ENCODE measurements around the gene SPATA21.

SPATA21 gene

DNA sequence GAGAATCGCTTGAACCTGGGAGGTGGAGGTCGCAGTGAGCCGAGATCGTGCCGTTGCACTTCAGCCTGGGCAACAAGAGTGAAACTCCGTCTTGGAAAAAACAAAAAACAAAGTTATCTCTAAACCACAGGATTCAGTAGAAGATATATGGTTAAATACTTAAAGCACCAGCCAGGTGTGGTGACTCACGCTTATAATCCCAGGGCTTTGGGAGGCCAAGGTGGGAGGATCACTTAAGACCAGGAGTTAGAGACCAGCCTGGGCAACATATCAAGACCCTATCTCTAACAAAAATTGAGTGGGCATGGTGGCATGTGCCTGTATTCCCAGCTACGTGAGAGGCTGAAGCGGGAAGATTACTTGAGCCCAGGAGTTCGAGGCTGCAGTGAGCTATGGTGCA is 8.9 kb upstream of the SPATA21 start:
- TF ChIP-seq FOXP2 (optimal IDR thresholded peaks at IDR 0.05; ENCODE audit: borderline replicate concordance, extremely low read depth, extremely low read length, insufficient read depth), result no peak
- TF ChIP-seq POLR2AphosphoS5 (IDR thresholded peaks at IDR 0.05; ENCODE audit: low read depth, low read length), result no peak
- TF ChIP-seq, protein P1, sequence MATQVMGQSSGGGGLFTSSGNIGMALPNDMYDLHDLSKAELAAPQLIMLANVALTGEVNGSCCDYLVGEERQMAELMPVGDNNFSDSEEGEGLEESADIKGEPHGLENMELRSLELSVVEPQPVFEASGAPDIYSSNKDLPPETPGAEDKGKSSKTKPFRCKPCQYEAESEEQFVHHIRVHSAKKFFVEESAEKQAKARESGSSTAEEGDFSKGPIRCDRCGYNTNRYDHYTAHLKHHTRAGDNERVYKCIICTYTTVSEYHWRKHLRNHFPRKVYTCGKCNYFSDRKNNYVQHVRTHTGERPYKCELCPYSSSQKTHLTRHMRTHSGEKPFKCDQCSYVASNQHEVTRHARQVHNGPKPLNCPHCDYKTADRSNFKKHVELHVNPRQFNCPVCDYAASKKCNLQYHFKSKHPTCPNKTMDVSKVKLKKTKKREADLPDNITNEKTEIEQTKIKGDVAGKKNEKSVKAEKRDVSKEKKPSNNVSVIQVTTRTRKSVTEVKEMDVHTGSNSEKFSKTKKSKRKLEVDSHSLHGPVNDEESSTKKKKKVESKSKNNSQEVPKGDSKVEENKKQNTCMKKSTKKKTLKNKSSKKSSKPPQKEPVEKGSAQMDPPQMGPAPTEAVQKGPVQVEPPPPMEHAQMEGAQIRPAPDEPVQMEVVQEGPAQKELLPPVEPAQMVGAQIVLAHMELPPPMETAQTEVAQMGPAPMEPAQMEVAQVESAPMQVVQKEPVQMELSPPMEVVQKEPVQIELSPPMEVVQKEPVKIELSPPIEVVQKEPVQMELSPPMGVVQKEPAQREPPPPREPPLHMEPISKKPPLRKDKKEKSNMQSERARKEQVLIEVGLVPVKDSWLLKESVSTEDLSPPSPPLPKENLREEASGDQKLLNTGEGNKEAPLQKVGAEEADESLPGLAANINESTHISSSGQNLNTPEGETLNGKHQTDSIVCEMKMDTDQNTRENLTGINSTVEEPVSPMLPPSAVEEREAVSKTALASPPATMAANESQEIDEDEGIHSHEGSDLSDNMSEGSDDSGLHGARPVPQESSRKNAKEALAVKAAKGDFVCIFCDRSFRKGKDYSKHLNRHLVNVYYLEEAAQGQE (IDR thresholded peaks at IDR 0.05; ENCODE audit: insufficient read depth in 1 of 2, low read depth in 2 of 2, low read length in 2 of 2), result no peak
- TF ChIP-seq TAF1 (IDR thresholded peaks at IDR 0.05; ENCODE audit: borderline replicate concordance, insufficient read depth, low read length), result no peak
- no peak for TF ChIP-seq SIN3A (IDR thresholded peaks at IDR 0.05; ENCODE audit: borderline replicate concordance, insufficient read depth, low read length)

DNA sequence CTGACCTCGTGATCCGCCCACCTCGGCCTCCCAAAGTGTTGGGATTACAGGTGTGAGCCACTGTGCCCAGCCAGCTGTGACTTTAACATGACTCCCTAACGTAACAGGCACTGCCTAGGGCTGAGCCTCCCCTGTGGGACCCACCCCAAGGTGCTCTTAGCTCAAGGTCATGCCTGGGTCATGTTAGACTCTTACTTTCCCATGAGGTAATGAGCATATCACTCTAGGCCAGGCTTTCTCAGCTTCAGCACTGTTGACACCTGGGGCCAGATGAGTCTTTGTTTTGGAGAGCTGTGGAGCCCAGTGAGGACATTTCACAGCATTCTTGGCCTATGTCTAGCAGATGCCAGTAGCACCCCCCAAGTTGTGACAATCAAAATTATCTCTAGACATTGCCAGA is 7.8 kb upstream of the SPATA21 start:
- TF ChIP-seq TAF1 (IDR thresholded peaks at IDR 0.05; ENCODE audit: borderline replicate concordance, insufficient read depth, low read length), result no peak

DNA sequence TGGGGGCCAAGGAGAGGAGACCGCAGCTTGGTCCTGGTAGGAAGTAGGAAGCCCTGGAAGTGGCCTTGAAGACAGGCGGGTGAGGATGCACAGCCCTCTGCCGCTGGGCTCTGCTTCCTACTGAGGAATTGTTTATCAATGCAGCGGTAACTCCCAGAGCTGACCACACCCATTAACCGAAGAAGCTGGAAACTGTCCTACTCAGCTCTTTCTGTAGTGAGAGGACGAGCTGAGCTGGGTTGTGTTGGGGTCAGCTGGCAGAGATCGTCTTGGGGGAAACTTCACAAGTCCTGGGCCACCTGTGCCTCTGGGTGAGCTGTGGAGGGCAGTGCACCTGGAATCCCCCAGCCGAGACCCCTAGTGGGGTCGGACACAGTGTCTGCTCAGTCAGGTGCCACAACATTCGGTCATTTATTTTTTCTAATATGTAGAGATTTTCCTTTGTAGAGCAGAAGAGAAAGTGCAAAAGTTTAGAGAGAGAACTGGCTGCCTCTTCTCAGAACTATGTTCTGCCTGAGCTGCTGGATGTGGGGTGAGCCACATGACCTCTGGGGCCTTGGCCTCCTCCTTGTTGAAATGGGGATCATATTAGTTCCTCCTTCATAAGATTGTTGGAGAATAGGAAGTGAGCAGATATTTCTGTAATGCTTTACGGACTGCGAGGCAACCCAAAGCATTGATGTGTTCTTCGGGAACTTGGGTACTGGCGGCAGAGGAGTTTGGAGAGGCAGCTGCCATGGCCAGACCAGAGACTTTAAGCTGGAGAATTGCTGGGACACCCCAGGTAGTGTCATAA is 6.9 kb upstream of the SPATA21 start:
- no peak for TF ChIP-seq TAF1 (IDR thresholded peaks at IDR 0.05; ENCODE audit: borderline replicate concordance, insufficient read depth, low read length)
- TF ChIP-seq, protein P1 (IDR thresholded peaks at IDR 0.05; ENCODE audit: insufficient read depth in 1 of 2, low read depth in 2 of 2, low read length in 2 of 2), result no peak
- no peak for TF ChIP-seq SIN3A (IDR thresholded peaks at IDR 0.05; ENCODE audit: borderline replicate concordance, insufficient read depth, low read length)
- no peak for TF ChIP-seq FOXP2 (optimal IDR thresholded peaks at IDR 0.05; ENCODE audit: borderline replicate concordance, extremely low read depth, extremely low read length, insufficient read depth)
- TF ChIP-seq POLR2AphosphoS5 (IDR thresholded peaks at IDR 0.05; ENCODE audit: low read depth, low read length), result no peak

DNA sequence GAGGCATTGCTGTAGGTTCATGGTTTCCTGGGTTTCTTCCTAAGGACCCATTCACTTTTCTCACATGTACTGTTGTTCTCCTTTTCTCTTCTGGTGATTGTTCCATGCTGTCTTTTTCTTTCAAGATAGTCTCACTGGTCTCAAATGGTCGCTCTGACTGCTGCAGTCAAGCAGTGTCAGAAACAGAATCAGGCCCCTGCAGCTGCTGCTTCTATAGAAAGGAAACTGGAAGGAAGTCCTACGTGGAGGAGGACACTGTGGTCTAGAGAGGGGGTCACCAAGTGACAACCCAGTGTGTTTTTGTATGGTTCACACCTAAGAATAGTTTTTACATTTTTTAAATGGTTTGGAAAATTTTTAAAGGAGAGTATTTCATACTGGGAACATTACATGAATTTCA is 5.7 kb upstream of the SPATA21 start:
- TF ChIP-seq, protein P1 (IDR thresholded peaks at IDR 0.05; ENCODE audit: insufficient read depth in 1 of 2, low read depth in 2 of 2, low read length in 2 of 2), result no peak
- TF ChIP-seq SIN3A (IDR thresholded peaks at IDR 0.05; ENCODE audit: borderline replicate concordance, insufficient read depth, low read length) (no peak), TAF1 (IDR thresholded peaks at IDR 0.05; ENCODE audit: borderline replicate concordance, insufficient read depth, low read length) (no peak), FOXP2 (optimal IDR thresholded peaks at IDR 0.05; ENCODE audit: borderline replicate concordance, extremely low read depth, extremely low read length, insufficient read depth) (no peak), POLR2AphosphoS5 (IDR thresholded peaks at IDR 0.05; ENCODE audit: low read depth, low read length) (no peak)

DNA sequence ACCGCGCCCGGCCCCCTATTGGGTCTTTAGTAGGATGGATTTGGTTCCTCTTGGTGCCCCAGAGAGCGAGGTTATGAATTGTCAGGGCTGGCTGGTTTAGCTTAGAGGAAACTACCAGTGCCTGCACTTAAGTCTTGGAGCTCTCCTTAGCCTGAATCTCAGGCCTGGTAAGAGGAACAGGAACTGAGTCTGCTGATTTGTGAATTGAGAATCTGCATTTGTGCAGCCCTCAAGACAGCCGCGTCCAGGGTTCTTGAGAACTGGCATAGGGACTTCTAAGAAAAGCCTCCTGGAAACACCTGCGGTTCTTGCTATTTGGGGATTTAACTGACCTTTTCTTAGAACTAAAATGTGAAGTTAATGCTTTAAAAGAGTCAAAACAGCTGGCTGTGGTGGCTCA is 5.0 kb upstream of the SPATA21 start:
- TF ChIP-seq SIN3A (IDR thresholded peaks at IDR 0.05; ENCODE audit: borderline replicate concordance, insufficient read depth, low read length) (no peak), TAF1 (IDR thresholded peaks at IDR 0.05; ENCODE audit: borderline replicate concordance, insufficient read depth, low read length) (no peak), FOXP2 (optimal IDR thresholded peaks at IDR 0.05; ENCODE audit: borderline replicate concordance, extremely low read depth, extremely low read length, insufficient read depth) (no peak), POLR2AphosphoS5 (IDR thresholded peaks at IDR 0.05; ENCODE audit: low read depth, low read length) (no peak)
- TF ChIP-seq, protein P1 (IDR thresholded peaks at IDR 0.05; ENCODE audit: insufficient read depth in 1 of 2, low read depth in 2 of 2, low read length in 2 of 2), result no peak

All from PFSK-1 (cell line).